Choroid plexus epithelial cell (primary cell): Measurements from ENCODE around the gene SAC3D1.

ENCODE experiments used
- DNase-seq: peaks from one replicate; pipeline ENCODE4 v3.0.0-alpha.2; 2010; ENCODE audit warnings: low read depth
- H3K4me3 ChIP-seq: 2 replicates; pipeline ENCODE4 v1.5.1; 2011; ENCODE audit warnings: low read depth, mild to moderate bottlenecking, control low read depth, low read length, moderate library complexity
- TF ChIP-seq, protein P1 (sequence below): conservative IDR thresholded peaks from 2 replicates; pipeline ENCODE4 v1.5.1; 2011; ENCODE audit warnings: low read depth, mild to moderate bottlenecking, control low read depth, inconsistent platforms, low read length, moderate library complexity

SAC3D1 gene

GRCh38 chr11:65059959-65060824 is 19.2 kb downstream of the SAC3D1 start:
- H3K4me3 ChIP-seq, result no peak overlapping the region
- TF ChIP-seq, protein P1, sequence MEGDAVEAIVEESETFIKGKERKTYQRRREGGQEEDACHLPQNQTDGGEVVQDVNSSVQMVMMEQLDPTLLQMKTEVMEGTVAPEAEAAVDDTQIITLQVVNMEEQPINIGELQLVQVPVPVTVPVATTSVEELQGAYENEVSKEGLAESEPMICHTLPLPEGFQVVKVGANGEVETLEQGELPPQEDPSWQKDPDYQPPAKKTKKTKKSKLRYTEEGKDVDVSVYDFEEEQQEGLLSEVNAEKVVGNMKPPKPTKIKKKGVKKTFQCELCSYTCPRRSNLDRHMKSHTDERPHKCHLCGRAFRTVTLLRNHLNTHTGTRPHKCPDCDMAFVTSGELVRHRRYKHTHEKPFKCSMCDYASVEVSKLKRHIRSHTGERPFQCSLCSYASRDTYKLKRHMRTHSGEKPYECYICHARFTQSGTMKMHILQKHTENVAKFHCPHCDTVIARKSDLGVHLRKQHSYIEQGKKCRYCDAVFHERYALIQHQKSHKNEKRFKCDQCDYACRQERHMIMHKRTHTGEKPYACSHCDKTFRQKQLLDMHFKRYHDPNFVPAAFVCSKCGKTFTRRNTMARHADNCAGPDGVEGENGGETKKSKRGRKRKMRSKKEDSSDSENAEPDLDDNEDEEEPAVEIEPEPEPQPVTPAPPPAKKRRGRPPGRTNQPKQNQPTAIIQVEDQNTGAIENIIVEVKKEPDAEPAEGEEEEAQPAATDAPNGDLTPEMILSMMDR, result no peak
- DNase-seq, result peak; percentile 7

DNA sequence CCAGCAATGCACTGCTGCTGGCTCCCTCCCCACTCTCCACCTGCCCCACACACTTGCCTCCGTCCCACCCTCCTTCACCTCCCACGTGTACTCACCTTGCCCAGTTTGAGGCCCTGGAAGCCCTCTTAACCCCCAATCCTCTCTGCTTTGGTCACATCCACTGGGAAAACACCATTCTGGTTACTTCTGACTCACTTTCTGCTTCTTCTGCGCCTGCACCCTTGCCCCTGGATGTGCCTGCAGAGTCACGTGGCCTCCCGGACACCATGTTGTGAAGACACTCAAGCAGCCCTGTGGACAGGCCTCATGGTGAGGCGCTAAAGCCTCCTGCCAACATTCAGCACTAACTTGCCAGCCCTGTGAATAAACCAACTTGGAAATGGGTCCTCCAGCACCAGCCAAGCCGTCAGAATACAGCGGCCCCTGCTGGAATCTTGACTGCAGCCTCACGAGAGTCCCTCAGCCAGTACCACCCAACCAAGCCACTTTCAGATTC is 20.0 kb downstream of the SAC3D1 start:
- DNase-seq, result peak; percentile 47
- TF ChIP-seq, protein P1, result peak; percentile 60
- no peak overlapping the region for H3K4me3 ChIP-seq

DNA sequence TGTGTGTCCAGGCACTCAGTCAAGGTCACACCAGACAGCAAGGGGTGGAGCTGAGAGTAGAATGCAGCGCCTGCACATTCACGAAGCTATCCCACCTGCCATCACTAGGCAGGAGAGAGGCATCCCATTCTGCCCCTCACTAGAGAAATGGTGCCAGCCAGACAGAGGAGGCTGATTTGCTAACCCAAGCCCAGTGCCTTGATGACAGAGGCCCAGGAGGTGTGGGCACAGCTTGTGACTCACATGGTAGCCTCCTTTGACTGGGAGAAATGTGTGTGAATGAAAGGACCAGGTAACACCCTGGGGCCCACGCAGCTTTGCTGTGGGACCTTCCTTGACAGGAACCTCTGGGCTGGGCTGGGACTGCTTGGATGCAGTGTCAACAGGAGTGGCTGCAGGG is 22.5 kb downstream of the SAC3D1 start:
- no peak for DNase-seq
- H3K4me3 ChIP-seq, result no peak overlapping the region
- TF ChIP-seq, protein P1, result no peak

GRCh38 chr11:65064847-65065240 is 23.8 kb downstream of the SAC3D1 start:
- DNase-seq, result no peak
- H3K4me3 ChIP-seq, result no peak overlapping the region
- TF ChIP-seq, protein P1, result no peak

DNA sequence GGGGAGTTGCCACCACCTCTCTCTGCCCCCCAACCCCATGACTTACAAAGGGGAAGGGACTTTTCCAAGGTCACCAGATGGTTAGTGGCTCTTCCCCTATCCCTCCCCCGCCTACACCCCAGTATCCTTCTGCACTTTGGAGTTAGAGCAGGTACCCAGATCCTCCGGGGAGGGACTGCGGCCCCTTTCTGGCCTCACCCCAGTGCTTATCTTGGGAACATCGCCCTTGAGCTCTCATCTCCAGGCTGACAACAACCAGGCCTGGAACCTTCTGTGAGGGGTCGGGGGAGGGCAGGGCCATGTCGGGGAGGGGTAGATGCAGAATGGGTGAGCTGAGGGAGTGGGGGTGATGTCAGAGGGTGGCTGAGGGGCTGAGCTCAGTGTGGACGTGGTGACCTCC is 24.8 kb downstream of the SAC3D1 start:
- TF ChIP-seq, protein P1, result no peak
- no peak for DNase-seq
- H3K4me3 ChIP-seq, result no peak overlapping the region

- TF ChIP-seq, protein P1, result no peak
- DNase-seq, result no peak
- H3K4me3 ChIP-seq, result no peak overlapping the region
Observed at GRCh38 chr11:65066315-65066714, 25.3 kb downstream of the SAC3D1 start.
